ENCODE data around the gene DYNLT4. TPM values are rescaled to one million over a fixed set of nuclear protein-coding genes. Genes with fewer than 3 reads are reported as not detected.
"Not testable (repeated sequence)": the region's sequence is repeated elsewhere in the genome, so short reads cannot be mapped to it uniquely, and the experiment has no call there.

The DYNLT4 gene, protein sequence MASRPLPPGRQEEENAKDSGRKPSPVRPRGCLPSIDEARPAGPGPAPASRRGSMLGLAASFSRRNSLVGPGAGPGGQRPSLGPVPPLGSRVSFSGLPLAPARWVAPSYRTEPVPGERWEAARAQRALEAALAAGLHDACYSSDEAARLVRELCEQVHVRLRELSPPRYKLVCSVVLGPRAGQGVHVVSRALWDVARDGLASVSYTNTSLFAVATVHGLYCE
- 0.19 TPM in 1 of 2 replicates, not detected in the other for total RNA-seq (2014; rRNA removed)
- 0.09 TPM for polyA plus RNA-seq (2012)

DNA sequence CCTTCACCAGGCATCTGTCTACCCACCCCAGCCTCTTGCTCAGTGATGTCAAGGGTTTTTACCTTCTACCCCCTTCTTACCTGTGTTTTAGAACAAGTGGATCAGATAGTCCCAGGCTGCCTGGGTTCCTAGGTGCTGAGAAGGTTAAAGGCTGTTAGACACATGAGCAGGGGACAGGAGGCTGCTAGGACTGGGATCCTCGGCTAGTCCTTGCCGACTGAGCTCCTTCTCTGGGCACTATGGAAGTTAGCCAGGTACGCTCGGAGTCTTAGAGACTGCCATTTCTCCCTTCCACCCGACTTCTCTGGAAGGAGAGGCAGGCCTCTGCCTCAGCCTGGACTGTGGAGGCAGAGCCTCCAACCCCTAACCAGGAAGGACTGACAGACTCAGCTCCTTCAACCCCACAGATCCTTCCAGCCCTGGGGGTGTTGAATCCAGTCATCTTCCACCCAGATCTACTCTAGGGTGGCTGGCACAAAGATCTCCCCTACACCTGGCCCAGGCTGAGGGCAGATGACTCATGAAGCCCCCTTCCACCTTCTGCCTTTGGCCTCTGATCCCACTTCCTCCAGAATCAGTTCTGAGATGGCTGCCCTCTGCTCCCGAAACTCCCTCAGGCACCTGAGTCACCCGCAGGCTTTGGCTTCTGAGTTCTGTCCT lies at the start of gene DYNLT4:
Gene DYNLT4 (minus strand): TSS at position 648 of the 660 bp plus-strand sequence. CDS start 683 bp downstream, outside the sequence.
- no peak for DNase-seq (ENCODE audit: low read depth)

DNA sequence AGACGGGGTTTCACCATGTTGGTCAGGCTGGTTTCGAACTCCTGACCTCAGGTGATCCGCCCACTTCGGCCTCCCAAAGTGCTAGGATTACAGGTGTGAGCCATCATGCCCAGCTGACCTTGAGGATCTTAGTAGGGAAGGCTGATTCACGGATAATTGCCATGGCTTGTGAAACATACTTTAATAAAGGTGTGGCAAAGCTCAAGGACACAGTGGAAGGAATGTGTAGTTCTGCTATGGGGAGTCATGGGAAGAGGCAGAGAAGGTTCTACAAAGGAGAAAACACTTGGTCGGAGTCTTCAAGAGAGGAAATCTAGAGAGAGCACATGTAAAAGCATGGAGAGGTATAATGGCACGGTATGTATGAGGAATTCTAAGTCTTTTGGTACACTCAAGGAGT lies 48.6 kb upstream of the DYNLT4 start:
- DNase-seq (ENCODE audit: low read depth): no peak

DNA sequence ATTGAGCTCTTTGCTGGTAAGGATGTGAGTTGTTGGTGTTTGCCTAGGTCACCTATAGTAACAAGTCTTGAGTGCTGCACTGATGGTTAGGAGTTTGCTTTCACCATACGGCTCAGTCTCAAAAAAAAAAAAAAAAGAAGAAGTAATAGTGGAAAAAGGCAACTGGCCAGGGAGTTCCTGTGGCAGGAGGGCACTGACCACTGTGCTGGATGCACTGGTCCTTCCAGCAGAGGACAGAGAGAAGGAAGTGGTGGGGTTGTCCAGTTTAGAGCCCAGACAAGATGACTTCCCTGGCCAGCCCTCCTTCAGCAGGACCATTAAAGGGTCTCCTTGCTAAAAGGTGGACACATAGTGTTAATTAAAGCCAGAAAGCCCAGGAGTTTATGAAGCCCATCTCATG lies 47.8 kb upstream of the DYNLT4 start:
- no peak for DNase-seq (ENCODE audit: low read depth)

DNA sequence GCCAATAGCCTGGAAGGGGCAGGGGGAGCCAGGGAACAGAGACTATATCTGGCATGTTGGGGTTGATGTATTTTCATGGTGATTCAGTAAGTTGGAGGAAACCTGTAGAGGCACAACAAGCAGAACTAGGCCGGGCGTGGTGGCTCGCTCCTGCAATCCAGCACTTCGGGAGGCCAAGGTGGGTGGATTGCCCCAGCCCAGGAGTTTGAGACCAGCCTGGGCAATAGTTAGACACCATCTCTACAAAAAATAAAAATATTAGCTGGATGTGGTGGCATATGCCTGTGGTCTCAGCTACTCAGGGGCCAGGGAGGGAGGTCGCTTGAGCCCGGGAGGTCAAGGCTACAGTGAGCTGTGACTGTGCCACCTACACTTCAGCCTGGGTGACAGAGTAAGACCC lies 46.0 kb upstream of the DYNLT4 start:
- DNase-seq (ENCODE audit: low read depth): no peak

DNA sequence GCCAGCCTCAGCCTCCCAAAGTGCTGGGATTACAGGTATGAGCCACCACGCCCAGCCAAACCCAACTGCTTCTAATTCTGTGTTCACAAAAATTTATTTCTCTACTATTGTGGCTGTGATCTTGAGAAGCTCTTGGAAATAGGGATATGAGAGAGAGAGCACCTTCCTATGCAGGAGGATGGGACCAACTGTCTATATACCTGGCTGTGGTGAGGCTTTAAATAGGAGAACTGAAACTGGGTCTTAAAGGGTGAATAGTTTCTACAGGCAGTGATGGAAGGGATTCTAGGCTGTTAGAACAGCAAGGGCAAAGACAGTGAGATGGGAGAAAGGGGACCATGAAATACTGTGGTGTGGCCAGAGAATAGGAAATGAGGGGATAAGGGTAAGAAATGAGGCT lies 44.2 kb upstream of the DYNLT4 start:
- no peak for DNase-seq (ENCODE audit: low read depth)

DNA sequence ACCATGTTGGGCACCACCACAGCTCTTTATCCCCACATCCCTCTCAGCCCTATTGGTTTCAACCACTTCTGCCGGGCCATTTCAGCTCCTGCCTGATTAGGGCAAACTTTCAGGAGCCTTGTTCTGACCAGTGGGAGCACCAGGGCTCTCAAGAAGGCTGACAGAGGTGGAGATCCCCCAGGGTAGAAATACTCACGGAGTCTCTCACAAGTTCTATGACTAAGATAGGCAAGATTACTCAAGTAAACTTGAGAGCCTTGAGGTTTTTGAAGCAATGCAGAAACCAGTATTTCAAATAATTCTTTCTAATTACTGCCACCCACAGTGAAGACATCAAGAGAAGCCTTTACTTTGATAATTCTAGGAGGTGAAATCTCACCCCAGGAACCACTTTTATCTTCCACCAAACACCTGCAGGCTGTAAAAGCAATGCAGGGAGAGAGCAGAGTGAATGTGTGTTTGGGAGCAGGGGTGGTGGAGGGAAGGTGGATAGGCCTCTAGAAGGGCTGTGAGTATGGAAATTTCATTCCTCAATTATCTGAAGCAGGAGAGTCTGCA lies 42.5 kb upstream of the DYNLT4 start:
- no peak for DNase-seq (ENCODE audit: low read depth)

DNA sequence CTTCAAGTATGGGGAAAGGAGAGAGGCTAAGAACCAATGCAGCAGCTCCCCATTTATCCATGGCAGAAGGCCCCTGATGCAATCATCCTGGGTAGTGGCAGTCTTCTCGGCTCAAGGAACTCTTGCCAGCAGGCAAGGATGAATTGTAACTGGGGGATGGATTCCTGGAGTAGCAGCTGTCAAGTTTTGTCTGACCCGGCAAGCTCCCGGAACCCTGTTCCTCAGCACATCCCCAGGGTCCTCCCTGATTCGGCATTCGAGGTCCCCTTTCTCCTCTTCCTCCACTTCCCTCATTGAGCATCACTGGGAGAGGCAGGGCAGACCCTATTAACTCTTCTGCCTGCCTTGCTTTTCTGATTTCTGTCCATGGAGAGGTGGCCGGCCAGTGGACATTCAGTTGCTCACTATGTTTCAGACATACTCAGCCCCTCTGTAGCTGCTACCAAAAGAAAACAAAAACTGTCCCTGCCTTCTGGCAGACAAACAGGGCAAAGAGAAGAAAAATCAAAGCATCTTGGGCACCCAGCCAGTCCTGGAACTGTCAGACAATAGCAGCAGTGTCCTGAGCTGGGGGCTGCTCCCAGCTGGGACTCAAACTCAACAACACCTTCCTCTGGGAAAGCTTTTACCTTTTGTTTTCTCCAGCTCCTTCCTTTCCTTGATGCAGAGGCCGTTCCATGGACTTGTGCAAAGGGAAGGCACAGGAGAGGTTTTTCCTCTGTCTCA lies 41.5 kb upstream of the DYNLT4 start:
- DNase-seq (ENCODE audit: low read depth): no peak

DNA sequence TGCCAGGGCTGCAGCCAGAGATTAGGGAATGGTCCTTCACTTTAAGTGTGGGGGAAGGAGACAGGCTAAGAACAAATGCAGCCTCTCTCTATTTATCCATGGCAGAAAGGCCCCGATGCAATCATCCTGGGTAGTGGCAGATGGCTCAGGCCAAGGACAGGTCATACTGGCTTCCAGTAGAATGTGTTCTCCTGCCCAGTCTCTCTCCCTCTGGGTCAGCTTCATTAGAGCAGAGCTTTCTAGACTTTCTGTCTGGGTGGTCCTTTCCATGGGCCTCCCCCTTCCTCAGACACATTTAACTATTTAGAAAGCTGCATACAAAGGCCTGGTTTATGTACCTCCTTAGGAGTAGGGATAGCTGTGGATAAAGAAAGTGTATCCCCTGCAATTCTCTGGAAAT lies 40.7 kb upstream of the DYNLT4 start:
- DNase-seq (ENCODE audit: low read depth): no peak

DNA sequence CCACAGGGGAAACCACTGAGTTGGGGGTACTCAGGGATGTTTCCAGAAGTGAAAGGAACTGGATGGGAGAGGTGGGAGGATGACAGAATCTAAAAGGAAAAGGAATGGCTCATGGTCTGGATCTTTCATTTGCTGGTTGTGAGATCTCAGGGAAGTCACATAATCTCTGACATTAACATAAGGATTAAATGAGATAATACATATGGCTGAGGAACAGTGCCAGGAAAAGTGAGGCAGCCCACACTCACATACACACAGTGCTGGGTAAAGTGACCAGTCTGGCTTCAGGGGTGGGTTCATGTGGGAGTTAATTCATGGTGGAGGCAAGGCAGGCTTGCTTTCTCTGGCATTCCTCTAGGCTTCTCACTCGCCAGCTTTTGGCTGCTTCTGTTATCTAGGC lies 39.8 kb upstream of the DYNLT4 start:
- no peak for DNase-seq (ENCODE audit: low read depth)

DNA sequence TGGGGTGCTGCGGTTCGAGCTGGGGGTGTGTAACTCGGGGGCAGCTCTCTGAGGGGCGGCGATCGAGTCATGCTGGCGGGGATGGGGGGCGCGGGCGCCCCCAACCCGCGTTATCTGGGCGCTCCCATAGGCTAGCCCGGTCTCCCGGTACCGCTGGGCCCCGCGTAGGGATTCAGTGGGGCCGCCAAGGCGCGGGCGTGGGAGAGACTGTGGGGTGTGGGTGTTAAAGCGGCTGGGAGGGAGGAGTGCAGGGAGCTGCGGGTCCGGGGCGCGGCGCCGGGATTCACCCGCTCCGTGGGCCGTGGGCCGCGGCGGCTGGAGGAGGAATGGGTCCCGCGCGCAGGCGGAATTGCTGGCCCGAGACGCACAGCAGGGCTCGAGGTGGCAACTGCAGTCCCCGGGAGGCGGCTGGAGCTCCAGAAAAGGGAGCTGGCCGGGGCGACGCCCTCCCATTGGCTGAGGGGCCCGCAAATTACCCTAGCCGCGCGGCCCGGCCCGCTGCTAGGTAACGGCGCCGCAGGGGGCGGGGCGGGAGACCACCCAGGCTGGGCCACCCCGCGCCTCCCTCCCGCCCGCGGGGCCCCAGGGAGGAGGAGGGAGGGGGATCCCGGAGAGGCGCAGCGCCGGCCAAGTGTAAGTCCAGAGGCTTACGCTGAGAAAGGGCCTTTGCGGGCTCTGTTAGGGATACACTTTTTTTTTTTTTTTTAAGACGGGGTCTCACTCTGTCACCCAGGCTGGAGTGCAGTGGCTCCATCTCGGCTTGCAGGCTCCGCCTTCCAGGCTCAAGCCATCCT lies 35.9 kb upstream of the DYNLT4 start, which contains the start of gene PTCH2:
Gene PTCH2 (minus strand): TSS at position 392 of the 794 bp plus-strand sequence. CDS start 321 bp downstream, at position 71.
- DNase-seq (ENCODE audit: low read depth): peak; percentile 34

DNA sequence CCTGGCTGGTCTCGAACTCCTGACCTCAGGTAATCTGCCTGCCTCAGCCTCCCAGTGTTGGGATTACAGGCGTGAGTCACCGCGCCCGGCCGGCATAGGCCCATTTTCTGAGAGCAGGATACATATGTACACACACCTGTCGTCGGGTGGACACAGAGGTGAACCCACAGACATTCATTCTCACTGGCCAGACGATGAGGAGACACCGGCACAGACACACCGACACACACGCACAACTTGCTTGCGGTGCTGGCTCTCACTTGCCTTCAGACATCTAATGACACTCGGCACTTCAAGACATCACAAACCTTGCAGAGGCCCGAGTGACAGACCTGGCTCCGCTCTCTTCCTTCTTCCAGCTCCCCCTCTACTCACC lies 35.3 kb upstream of the DYNLT4 start:
- DNase-seq (ENCODE audit: low read depth): no peak

DNA sequence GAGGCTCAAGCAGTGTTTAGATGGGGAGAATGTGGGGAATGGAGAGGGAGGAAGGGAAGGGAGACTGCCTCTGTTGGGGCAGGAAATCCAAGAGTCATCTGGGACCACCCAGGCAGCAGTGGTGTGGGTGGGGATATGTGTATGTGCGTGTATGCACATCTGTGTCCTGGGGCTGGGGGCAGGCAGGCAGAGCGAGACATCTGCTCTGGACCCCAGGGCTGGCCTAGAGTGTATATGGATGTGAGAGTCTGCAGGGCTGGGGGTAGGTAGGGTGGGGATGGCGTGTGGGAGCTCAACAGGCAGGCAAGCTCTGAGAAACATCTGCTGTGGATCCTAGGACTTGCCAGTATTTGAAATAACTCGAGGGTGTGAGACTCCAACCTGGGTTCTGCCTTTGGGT lies 32.4 kb upstream of the DYNLT4 start:
- no peak for DNase-seq (ENCODE audit: low read depth)

DNA sequence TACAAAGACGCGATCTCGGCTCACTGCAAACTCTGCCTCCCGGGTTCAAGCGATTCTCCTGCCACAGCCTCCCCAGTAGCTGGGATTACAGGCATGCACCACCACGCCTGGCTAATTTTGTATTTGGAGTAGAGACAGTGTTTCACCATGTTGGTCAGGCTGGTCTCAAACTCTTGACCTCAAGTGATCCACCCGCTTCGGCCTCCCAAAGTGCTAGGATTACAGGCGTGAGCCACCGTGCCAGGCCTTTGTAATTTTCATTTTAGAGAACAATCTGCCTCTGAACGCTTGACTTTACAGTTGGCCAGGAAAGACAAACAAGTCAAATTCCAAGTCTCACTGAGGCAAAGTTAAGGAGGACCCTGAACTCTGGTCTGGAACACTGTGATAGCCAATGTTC lies 31.1 kb upstream of the DYNLT4 start:
- DNase-seq (ENCODE audit: low read depth): not testable (repeated sequence)

DNA sequence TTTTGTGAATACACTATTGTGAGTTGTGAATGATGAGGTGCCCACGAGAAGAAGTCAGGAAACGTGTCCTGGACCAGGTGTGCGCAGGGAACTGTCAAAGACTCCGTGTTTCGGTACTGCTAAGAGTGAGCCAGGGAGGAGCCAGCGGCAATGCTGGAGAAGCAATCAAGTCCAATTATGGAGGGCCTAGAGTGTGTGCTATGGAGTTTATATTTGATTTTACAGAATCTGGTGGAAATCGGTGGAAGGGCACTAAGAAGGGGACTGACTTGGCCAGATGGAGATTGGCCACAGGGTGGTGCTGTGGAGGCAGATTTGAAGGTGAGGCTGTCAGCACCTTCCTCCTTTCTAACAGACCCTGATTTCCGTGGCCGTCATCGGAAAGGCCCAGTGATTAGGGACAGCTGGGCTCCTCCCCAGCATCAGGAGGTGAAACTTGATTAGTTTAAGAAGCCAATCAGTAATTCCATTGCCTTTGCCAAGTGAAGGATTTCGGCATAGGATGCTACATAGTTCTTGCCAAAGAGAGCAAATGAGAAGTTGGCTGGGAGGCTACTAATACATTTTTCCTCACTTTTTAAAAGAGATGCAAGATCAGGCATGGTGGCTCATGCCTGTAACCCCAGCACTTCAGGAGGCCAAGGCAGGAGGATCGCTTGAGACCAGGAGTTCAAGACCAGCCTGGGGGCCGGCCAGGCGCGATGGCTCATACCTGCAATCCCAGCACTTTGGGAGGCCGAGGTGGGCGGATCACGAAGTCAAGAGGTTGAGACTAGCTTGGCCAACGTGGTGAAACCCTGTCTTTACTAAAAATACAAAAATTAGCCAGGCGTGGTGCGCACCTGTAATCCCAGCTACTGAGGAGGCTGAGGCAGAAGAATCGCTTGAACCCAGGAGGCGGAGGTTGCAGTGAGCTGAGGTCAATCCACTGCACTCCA lies 28.9 kb upstream of the DYNLT4 start:
- peak; percentile 65 for DNase-seq (ENCODE audit: low read depth)

DNA sequence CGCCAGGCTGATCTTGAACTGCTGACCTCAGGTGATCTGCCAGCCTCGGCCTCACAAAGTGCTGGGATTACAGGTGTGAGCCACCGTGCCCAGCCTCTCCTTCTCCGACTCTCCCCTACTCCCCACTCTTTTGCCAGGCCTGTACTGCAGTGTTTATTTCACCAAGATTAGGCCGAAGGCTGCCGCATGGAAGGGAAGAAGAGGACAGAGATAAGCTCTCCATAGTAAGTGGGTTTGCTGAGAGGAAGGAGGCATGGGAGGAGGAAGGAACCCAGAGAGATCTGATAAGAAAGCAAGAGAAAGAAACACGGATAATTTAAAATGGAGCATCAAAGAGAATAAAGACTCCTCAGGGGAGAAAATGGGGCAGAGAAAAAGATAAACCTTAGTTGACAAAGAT lies 27.2 kb upstream of the DYNLT4 start:
- no peak for DNase-seq (ENCODE audit: low read depth)

DNA sequence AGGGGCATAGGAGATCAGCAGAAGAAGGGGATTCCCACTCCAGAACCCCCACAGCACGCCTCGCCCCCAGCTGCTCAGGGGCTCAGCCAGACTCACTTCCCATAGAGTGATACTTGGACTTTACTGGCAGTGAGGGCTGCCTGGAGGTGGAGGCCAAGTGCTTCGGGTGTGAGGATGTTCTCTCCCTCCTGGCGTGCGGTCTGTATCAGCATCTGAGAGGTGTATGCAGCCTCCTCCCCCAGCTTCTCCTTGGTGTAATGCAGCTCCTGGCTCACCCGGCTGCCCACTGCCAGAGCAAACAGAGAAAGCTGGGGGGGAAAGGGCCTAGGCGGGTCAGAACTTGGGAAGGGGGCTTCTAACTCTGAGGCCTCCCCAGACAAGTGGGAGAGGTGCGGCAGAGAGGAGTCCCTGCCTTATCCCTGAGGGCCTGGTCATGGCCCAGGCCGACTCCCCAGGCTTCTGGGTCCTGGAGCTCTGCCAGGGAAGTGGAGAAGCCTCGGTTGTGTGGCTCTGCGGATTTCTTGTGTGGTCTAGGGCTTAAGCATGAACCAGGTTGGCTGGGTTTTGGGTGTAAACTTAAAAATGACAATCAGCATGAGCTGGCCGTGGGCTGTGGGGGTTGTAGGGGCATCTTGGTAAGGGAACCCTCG lies 25.0 kb upstream of the DYNLT4 start:
- DNase-seq (ENCODE audit: low read depth): no peak

DNA sequence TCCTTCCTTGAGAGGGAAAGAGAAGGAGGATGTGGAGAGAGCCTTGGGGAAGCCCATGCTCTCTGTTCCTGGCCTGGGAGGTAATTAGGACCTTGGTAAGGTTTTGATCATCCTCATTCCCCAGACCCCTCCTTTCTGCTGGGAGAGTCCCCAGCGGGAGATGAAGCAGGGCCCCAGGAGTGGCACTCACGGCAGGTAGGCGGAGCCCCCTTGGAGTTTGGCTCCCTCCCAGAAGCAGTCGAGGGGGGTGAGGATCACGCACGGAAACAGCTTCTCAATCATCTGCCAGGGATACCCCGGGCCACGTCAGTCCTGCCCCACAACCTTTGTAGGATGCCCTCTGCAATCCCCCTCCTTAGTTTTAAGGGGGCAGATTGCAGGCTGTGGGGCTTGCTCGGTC lies 24.4 kb upstream of the DYNLT4 start:
- DNase-seq (ENCODE audit: low read depth): no peak

DNA sequence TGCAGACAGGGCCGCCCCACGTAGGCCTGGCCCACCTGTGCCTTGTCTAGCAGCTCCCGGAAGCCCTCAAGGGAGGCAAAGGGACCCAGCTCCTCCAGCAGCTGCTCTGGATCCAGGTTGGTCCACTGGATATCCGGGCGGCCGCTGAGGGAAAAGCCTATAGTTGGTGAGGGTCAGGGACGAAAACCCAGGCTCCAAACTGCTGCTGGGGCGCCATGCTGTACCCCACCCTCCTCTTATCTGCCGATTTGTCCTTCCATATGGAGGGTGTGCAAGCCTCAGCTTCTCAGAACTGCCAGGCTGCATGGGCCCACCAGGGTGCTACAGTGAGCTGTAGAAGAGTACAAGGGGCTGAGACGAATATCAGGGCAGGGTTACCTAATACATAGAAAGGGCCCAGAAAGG lies 23.8 kb upstream of the DYNLT4 start:
- no peak for DNase-seq (ENCODE audit: low read depth)

DNA sequence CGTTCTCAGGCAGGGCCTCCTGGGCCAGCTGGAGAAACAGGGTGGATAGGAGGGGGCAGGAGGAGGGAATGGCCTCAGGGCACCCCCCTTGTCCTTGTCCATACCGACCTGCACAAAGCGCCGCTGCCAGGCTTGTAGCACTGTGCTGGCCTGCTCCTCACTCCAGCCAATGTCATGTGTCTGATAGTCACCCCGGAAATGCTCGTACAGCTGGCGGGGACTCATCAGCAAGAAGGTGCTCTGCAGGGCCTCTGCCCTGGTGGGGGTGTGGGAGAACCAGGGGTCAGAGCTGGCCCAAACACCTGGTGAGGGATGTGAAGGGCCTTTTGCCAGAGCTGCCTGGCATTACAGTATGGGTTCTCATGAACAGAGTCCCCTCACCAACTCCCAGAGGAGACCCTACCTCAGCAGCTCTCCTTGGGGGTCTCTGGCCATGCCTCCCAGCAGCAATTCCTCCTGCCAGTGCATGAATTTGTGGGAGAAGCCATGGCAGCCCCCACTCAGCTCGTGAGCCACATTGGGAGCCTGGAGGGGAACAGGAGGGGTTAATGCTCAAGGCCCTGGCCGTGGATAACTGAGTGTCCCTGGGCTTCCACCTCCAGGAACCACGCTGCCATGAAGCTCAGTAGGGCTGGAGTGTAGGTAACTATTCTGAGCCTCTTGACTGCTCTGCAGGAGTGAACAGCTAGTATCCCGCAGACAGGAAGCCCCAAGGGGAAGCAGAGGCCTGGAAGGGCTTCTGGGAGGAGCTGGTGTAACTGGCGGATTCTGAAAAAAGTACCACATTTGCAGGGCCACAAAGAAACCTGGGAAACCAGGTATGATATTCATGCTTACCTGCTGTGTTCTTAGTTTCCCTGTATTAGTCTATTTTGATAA lies 22.6 kb upstream of the DYNLT4 start:
- no peak for DNase-seq (ENCODE audit: low read depth)
